ENCODE measurements around the gene FSD1.

- TF ChIP-seq CTCF (conservative IDR thresholded peaks at IDR 0.05): no peak
- TF ChIP-seq EZH2 (IDR thresholded peaks at IDR 0.05; ENCODE audit: low read depth): no peak
Measured at GRCh38 chr19:4357921-4358326, 53.5 kb downstream of the FSD1 start.

All from PC-9 (cell line).